ENCODE data around the gene ZNF845. TPM values are rescaled to one million over a fixed set of nuclear protein-coding genes. Genes with fewer than 3 reads are reported as not detected.
A peak's percentile ranks its signal among the peaks of the same experiment; 100 is the strongest.
"Not testable (repeated sequence)": the region's sequence is repeated elsewhere in the genome, so short reads cannot be mapped to it uniquely, and the experiment has no call there.

Gene ZNF845
- total and polyA plus RNA-seq, 2 donors (not counting 3 experiments of a cell fraction or from before 2014, with no cell fraction given) = 0.88 to 4.6 TPM

GRCh38 chr19:53294786-53295441, 38.6 kb upstream of the ZNF845 start:
- POLR2A ChIA-PET = no interaction called here
- intact Hi-C loops (cut with micrococcal nuclease) = no loop called here
- no peak overlapping the region for H2AFZ ChIP-seq (ENCODE audit: low read depth, low read length)
- peaks cover 3% of the 10 kb centered on the region for H3K9me3 ChIP-seq (replicated peaks; ENCODE audit: control insufficient read depth, insufficient read depth, low read length)
- no peak overlapping the region for H3K9ac ChIP-seq (replicated peaks; ENCODE audit: extremely low read depth, insufficient read depth, low read length)
- dilution Hi-C loops (cut with MboI; ENCODE audit: extremely low pct_ligation_motif_present, low sequenced_read_pairs) = no loop called here
- H3K79me2 ChIP-seq (ENCODE audit: control insufficient read depth, insufficient read depth, low read length) = no peaks in the 10 kb centered on the region
- FAIRE-seq = no peak
- no peaks in the 10 kb centered on the region for H3K4me1 ChIP-seq (ENCODE audit: control insufficient read depth, extremely low read depth, insufficient read depth, low read length)
- CTCF ChIA-PET = no interaction called here
- H3K9me1 ChIP-seq (replicated peaks; ENCODE audit: control insufficient read depth, extremely low read depth, insufficient read depth, low read length) = no peaks in the 10 kb centered on the region
- H4K20me1 ChIP-seq (replicated peaks; ENCODE audit: control insufficient read depth, extremely low read depth, insufficient read depth, low read length) = no peaks in the 10 kb centered on the region
- H3K27me3 ChIP-seq (ENCODE audit: control insufficient read depth in 2 of 2, insufficient read depth in 2 of 2, low read length in 2 of 2) = no peaks in the 10 kb centered on the region
- peak; percentile 2 for DNase-seq (ENCODE audit: low read depth, low spot score)
- H3K4me2 ChIP-seq (ENCODE audit: insufficient read depth, low read length) = no peak overlapping the region
- H3K27ac ChIP-seq (ENCODE audit: insufficient read depth, low read depth, low read length) = no peak overlapping the region
- H3K36me3 ChIP-seq (ENCODE audit: control insufficient read depth in 2 of 2, extremely low read depth in 1 of 2, insufficient read depth in 2 of 2, low read length in 2 of 2) = no peaks in the 10 kb centered on the region
- no TSS peak for BruUV-seq (replicated peaks)
- H3K4me3 ChIP-seq (replicated peaks in 1 of 3; ENCODE audit: insufficient read depth in 1 of 3, low read depth in 1 of 3, low read length in 3 of 3) = no peak overlapping the region
- no peak for TF ChIP-seq FOS (IDR thresholded peaks at IDR 0.05; ENCODE audit: borderline replicate concordance, insufficient read depth, low read length)
- TF ChIP-seq POLR2A (IDR thresholded peaks at IDR 0.05; ENCODE audit: low read depth, low read length) = no peak
- no peak for TF ChIP-seq CTCF (IDR thresholded peaks at IDR 0.05; ENCODE audit: extremely low read depth in 1 of 2, insufficient read depth in 1 of 2, low read depth in 1 of 2, low read length in 2 of 2)
- TF ChIP-seq MYC (IDR thresholded peaks at IDR 0.05; ENCODE audit: low read depth, low read length) = no peak
- no peak for TF ChIP-seq GATA2 (IDR thresholded peaks at IDR 0.05; ENCODE audit: insufficient read depth, insufficient read length, low read depth, low read length)
- TF ChIP-seq EZH2 (IDR thresholded peaks at IDR 0.05; ENCODE audit: borderline replicate concordance, low read depth, low read length, severe bottlenecking) = no peak
- TF ChIP-seq POLR2AphosphoS5 (IDR thresholded peaks at IDR 0.05; ENCODE audit: insufficient read depth, low read depth, low read length) = no peak
- no peak for TF ChIP-seq MAX (IDR thresholded peaks at IDR 0.05; ENCODE audit: insufficient read depth, insufficient read length)
- TF ChIP-seq JUN (IDR thresholded peaks at IDR 0.05; ENCODE audit: borderline replicate concordance, insufficient read depth, insufficient read length, low read depth) = no peak

- H4K20me1 ChIP-seq (replicated peaks; ENCODE audit: control insufficient read depth, extremely low read depth, insufficient read depth, low read length); H3K9me1 ChIP-seq (replicated peaks; ENCODE audit: control insufficient read depth, extremely low read depth, insufficient read depth, low read length); H3K79me2 ChIP-seq (ENCODE audit: control insufficient read depth, insufficient read depth, low read length); H2AFZ ChIP-seq (ENCODE audit: low read depth, low read length); H3K36me3 ChIP-seq (ENCODE audit: control insufficient read depth in 2 of 2, extremely low read depth in 1 of 2, insufficient read depth in 2 of 2, low read length in 2 of 2); H3K9ac ChIP-seq (replicated peaks; ENCODE audit: extremely low read depth, insufficient read depth, low read length); H3K4me3 ChIP-seq (replicated peaks in 1 of 3; ENCODE audit: insufficient read depth in 1 of 3, low read depth in 1 of 3, low read length in 3 of 3); CTCF ChIA-PET; intact Hi-C loops (cut with micrococcal nuclease); H3K9me3 ChIP-seq (replicated peaks; ENCODE audit: control insufficient read depth, insufficient read depth, low read length); H3K4me1 ChIP-seq (ENCODE audit: control insufficient read depth, extremely low read depth, insufficient read depth, low read length); H3K27ac ChIP-seq (ENCODE audit: insufficient read depth, low read depth, low read length); POLR2A ChIA-PET; DNase-seq (ENCODE audit: low read depth, low spot score); BruUV-seq (replicated peaks); H3K27me3 ChIP-seq (ENCODE audit: control insufficient read depth in 2 of 2, insufficient read depth in 2 of 2, low read length in 2 of 2); H3K4me2 ChIP-seq (ENCODE audit: insufficient read depth, low read length); dilution Hi-C loops (cut with MboI; ENCODE audit: extremely low pct_ligation_motif_present, low sequenced_read_pairs): not testable (repeated sequence)
- FAIRE-seq = peak; percentile 8
Measured at GRCh38 chr19:53301341-53301740, 32.2 kb upstream of the ZNF845 start.

All from endothelial cell of umbilical vein (primary cell).